A549 treated with CpdA at 1 μM for 4 hours (cell line): ENCODE data around the gene FKBP11. TPM values are rescaled to one million over a fixed set of nuclear protein-coding genes. Genes with fewer than 3 reads are reported as not detected.

ENCODE experiments used
- total RNA-seq: library from RNA; stranded (reverse); fragments of 200-300 nt; extraction: Qiagen RNA extraction; gene quantifications from 5 replicates; pipeline ENCODE4 v1.2.3, GENCODE V29; 2022; ENCODE audit warnings: low read depth

FKBP11 gene
- total RNA-seq = 46.4 to 62.3 TPM (median 57.0 TPM) in 5 replicates

GRCh38 chr12:48925304-48926011 is at the start of gene FKBP11:
Gene FKBP11, minus strand, starts transcription at chr12:48925492. Its CDS starts 64 bp downstream, at chr12:48925428.

GRCh38 chr12:48957141-48958048 is 32.1 kb upstream of the FKBP11 start, which contains the start of gene ARF3:
Gene ARF3, minus strand, starts transcription at chr12:48957487. Its CDS starts 16,392 bp downstream, at chr12:48941095.

Other genes starting within 250 kb of the FKBP11 start
- 31.5 to 41.2 TPM (median 36.0 TPM) in 5 replicates for gene KANSL2, start 243.3 kb downstream of the FKBP11 start, total RNA-seq
- gene CCNT1, start 208.8 kb downstream of the FKBP11 start, total RNA-seq = 12.8 to 15.9 TPM (median 14.0 TPM) in 5 replicates
- 11.0 to 17.3 TPM (median 14.5 TPM) in 5 replicates for gene ADCY6, start 136.4 kb downstream of the FKBP11 start, total RNA-seq
- gene CACNB3, start 107.0 kb downstream of the FKBP11 start, total RNA-seq = 26.8 to 42.5 TPM (median 33.5 TPM) in 5 replicates
- gene DDX23, start 73.3 kb downstream of the FKBP11 start, total RNA-seq = 88.3 to 94.1 TPM (median 90.0 TPM) in 5 replicates
- 18.7 to 26.5 TPM (median 19.9 TPM) in 5 replicates for gene RND1, start 59.6 kb downstream of the FKBP11 start, total RNA-seq
- gene ARF3, start 32.0 kb upstream of the FKBP11 start, total RNA-seq = 116 to 162 TPM (median 157 TPM) in 5 replicates
- 1.8 to 2.7 TPM (median 2.4 TPM) in 5 replicates for gene WNT10B, start 46.2 kb upstream of the FKBP11 start, total RNA-seq
- gene WNT1, start 52.8 kb upstream of the FKBP11 start, total RNA-seq = 0.07 TPM in 1 of 5 replicates, not detected in the others
- 0.64 to 0.74 TPM (median 0.66 TPM) in 5 replicates for gene DDN, start 73.9 kb upstream of the FKBP11 start, total RNA-seq
- gene PRKAG1, start 93.3 kb upstream of the FKBP11 start, total RNA-seq = 43.3 to 50.6 TPM (median 44.3 TPM) in 5 replicates
- gene KMT2D, start 135.3 kb upstream of the FKBP11 start, total RNA-seq = 32.8 to 47.2 TPM (median 40.1 TPM) in 5 replicates
- gene RHEBL1, start 144.5 kb upstream of the FKBP11 start, total RNA-seq = 5.1 to 6.3 TPM (median 5.6 TPM) in 5 replicates
- gene DHH, start 169.3 kb upstream of the FKBP11 start, total RNA-seq = not detected in 5 replicates
- 10.6 to 16.5 TPM (median 15.7 TPM) in 5 replicates for gene LMBR1L, start 185.4 kb upstream of the FKBP11 start, total RNA-seq
- gene TUBA1B, start 205.9 kb upstream of the FKBP11 start, total RNA-seq = 2,156 to 2,553 TPM (median 2,429 TPM) in 5 replicates